ENCODE results near the gene TP53TG3. TPM values are rescaled to one million over a fixed set of nuclear protein-coding genes. Genes with fewer than 3 reads are reported as not detected.
"Not testable (repeated sequence)": the region's sequence is repeated elsewhere in the genome, so short reads cannot be mapped to it uniquely, and the experiment has no call there.

TP53TG3 gene
- total RNA-seq, 1 experiment from 2014 or later = not detected

- BruUV-seq (replicated peaks); H3K9ac ChIP-seq (ENCODE audit: low read length); H4K20me1 ChIP-seq (ENCODE audit: insufficient read depth); POLR2A ChIA-PET; DNase-seq (ENCODE audit: low read depth, low spot score); H3K27me3 ChIP-seq (ENCODE audit: insufficient read depth, low read length); H3K79me2 ChIP-seq (ENCODE audit: insufficient read depth, low read length); H3K9me3 ChIP-seq (ENCODE audit: control insufficient read depth in 1 of 2, insufficient read depth in 1 of 2, low read depth in 1 of 2, low read length in 2 of 2); H3K4me1 ChIP-seq (ENCODE audit: control insufficient read depth in 1 of 2, insufficient read depth in 2 of 2, low read length in 2 of 2); intact Hi-C loops (cut with micrococcal nuclease); CTCF ChIA-PET; H3K27ac ChIP-seq (ENCODE audit: low read depth, low read length); H3K36me3 ChIP-seq (ENCODE audit: control insufficient read depth in 1 of 2, insufficient read depth in 2 of 2, low read length in 2 of 2); H3K9me2 ChIP-seq (ENCODE audit: insufficient read depth); H2AFZ ChIP-seq (ENCODE audit: low read depth, low read length, poor library complexity, severe bottlenecking); ATAC-seq; H3K4me2 ChIP-seq (ENCODE audit: low read length); H3K4me3 ChIP-seq (replicated peaks in 1 of 2; ENCODE audit: low read depth in 1 of 2, low read length in 2 of 2); RAD21 ChIA-PET (ENCODE audit: low non-redundant PET in 1 of 2, low total read pairs in 2 of 2, uncharacterized antibody in 2 of 2, unreplicated experiment in 2 of 2): not testable (repeated sequence)
These were observed 30.6 kb downstream of the TP53TG3 start for GRCh38 chr16:32645278-32645908.

- H3K9me2 ChIP-seq (ENCODE audit: insufficient read depth); H3K79me2 ChIP-seq (ENCODE audit: insufficient read depth, low read length); H3K36me3 ChIP-seq (ENCODE audit: control insufficient read depth in 1 of 2, insufficient read depth in 2 of 2, low read length in 2 of 2); H3K4me3 ChIP-seq (replicated peaks in 1 of 2; ENCODE audit: low read depth in 1 of 2, low read length in 2 of 2); H3K9me3 ChIP-seq (ENCODE audit: control insufficient read depth in 1 of 2, insufficient read depth in 1 of 2, low read depth in 1 of 2, low read length in 2 of 2); H3K9ac ChIP-seq (ENCODE audit: low read length); H3K4me2 ChIP-seq (ENCODE audit: low read length); intact Hi-C loops (cut with micrococcal nuclease); BruUV-seq (replicated peaks); CTCF ChIA-PET; H4K20me1 ChIP-seq (ENCODE audit: insufficient read depth); ATAC-seq; RAD21 ChIA-PET (ENCODE audit: low non-redundant PET in 1 of 2, low total read pairs in 2 of 2, uncharacterized antibody in 2 of 2, unreplicated experiment in 2 of 2); POLR2A ChIA-PET; H3K4me1 ChIP-seq (ENCODE audit: control insufficient read depth in 1 of 2, insufficient read depth in 2 of 2, low read length in 2 of 2); H3K27ac ChIP-seq (ENCODE audit: low read depth, low read length); H3K27me3 ChIP-seq (ENCODE audit: insufficient read depth, low read length); H2AFZ ChIP-seq (ENCODE audit: low read depth, low read length, poor library complexity, severe bottlenecking); DNase-seq (ENCODE audit: low read depth, low spot score): not testable (repeated sequence)
These were observed 31.2 kb downstream of the TP53TG3 start for GRCh38 chr16:32644715-32645114.

GRCh38 chr16:32637614-32638013 lies 38.4 kb downstream of the TP53TG3 start:
- POLR2A ChIA-PET; CTCF ChIA-PET; H3K36me3 ChIP-seq (ENCODE audit: control insufficient read depth in 1 of 2, insufficient read depth in 2 of 2, low read length in 2 of 2); BruUV-seq (replicated peaks); H3K4me3 ChIP-seq (replicated peaks in 1 of 2; ENCODE audit: low read depth in 1 of 2, low read length in 2 of 2); H3K4me2 ChIP-seq (ENCODE audit: low read length); H3K9me3 ChIP-seq (ENCODE audit: control insufficient read depth in 1 of 2, insufficient read depth in 1 of 2, low read depth in 1 of 2, low read length in 2 of 2); ATAC-seq; H2AFZ ChIP-seq (ENCODE audit: low read depth, low read length, poor library complexity, severe bottlenecking); H3K9ac ChIP-seq (ENCODE audit: low read length); intact Hi-C loops (cut with micrococcal nuclease); H3K79me2 ChIP-seq (ENCODE audit: insufficient read depth, low read length); H4K20me1 ChIP-seq (ENCODE audit: insufficient read depth); H3K9me2 ChIP-seq (ENCODE audit: insufficient read depth); DNase-seq (ENCODE audit: low read depth, low spot score); H3K27ac ChIP-seq (ENCODE audit: low read depth, low read length); H3K27me3 ChIP-seq (ENCODE audit: insufficient read depth, low read length); H3K4me1 ChIP-seq (ENCODE audit: control insufficient read depth in 1 of 2, insufficient read depth in 2 of 2, low read length in 2 of 2); RAD21 ChIA-PET (ENCODE audit: low non-redundant PET in 1 of 2, low total read pairs in 2 of 2, uncharacterized antibody in 2 of 2, unreplicated experiment in 2 of 2): not testable (repeated sequence)

- DNase-seq (ENCODE audit: low read depth, low spot score); POLR2A ChIA-PET; H3K9me3 ChIP-seq (ENCODE audit: control insufficient read depth in 1 of 2, insufficient read depth in 1 of 2, low read depth in 1 of 2, low read length in 2 of 2); H3K4me1 ChIP-seq (ENCODE audit: control insufficient read depth in 1 of 2, insufficient read depth in 2 of 2, low read length in 2 of 2); H3K79me2 ChIP-seq (ENCODE audit: insufficient read depth, low read length); H3K36me3 ChIP-seq (ENCODE audit: control insufficient read depth in 1 of 2, insufficient read depth in 2 of 2, low read length in 2 of 2); H3K27me3 ChIP-seq (ENCODE audit: insufficient read depth, low read length); H3K4me3 ChIP-seq (replicated peaks in 1 of 2; ENCODE audit: low read depth in 1 of 2, low read length in 2 of 2); H3K9ac ChIP-seq (ENCODE audit: low read length); H3K4me2 ChIP-seq (ENCODE audit: low read length); ATAC-seq; BruUV-seq (replicated peaks); intact Hi-C loops (cut with micrococcal nuclease); H3K9me2 ChIP-seq (ENCODE audit: insufficient read depth); H4K20me1 ChIP-seq (ENCODE audit: insufficient read depth); H2AFZ ChIP-seq (ENCODE audit: low read depth, low read length, poor library complexity, severe bottlenecking); H3K27ac ChIP-seq (ENCODE audit: low read depth, low read length); RAD21 ChIA-PET (ENCODE audit: low non-redundant PET in 1 of 2, low total read pairs in 2 of 2, uncharacterized antibody in 2 of 2, unreplicated experiment in 2 of 2); CTCF ChIA-PET: not testable (repeated sequence)
These were observed 43.9 kb downstream of the TP53TG3 start for GRCh38 chr16:32632096-32632495.

Data from HCT116 (cell line).